Neural cell (in vitro differentiated cells): ENCODE results near the gene FDPS. TPM values are rescaled to one million over a fixed set of nuclear protein-coding genes. Genes with fewer than 3 reads are reported as not detected.

Source experiments
- H2AFZ ChIP-seq: fragments of 200-600, 300-800 bp; sonication (generic), shearing (Covaris generic); 2 replicates; pipeline ENCODE4 v1.6.0; 2014; ENCODE audit warnings: low read depth, mild to moderate bottlenecking, antibody characterized with exemption, low read length, moderate library complexity
- H3F3A ChIP-seq: fragments of 200-600 bp; shearing (Covaris generic); 2 replicates; pipeline ENCODE4 v1.6.1; 2016; ENCODE audit warnings: mild to moderate bottlenecking, moderate library complexity, mixed read lengths, antibody characterized with exemption, low read length; ENCODE audit not compliant: insufficient read depth, poor library complexity, severe bottlenecking
- H3K27ac ChIP-seq: fragments of 200-600, 300-800 bp; sonication (generic), shearing (Covaris generic); 2 replicates; pipeline ENCODE4 v1.5.1; 2014; ENCODE audit warnings: mild to moderate bottlenecking, low read length, moderate library complexity
- H3K27me3 ChIP-seq: fragments of 300-800, 200-600 bp; sonication (generic), shearing (Covaris generic); 2 replicates; pipeline ENCODE4 v1.6.0; 2014; ENCODE audit warnings: mild to moderate bottlenecking, low read depth, low read length, moderate library complexity; ENCODE audit not compliant: insufficient read depth
- H3K36me3 ChIP-seq: fragments of 300-800, 200-600 bp; sonication (generic), shearing (Covaris generic); 2 replicates; pipeline ENCODE4 v1.5.1; 2014; ENCODE audit warnings: mild to moderate bottlenecking, antibody characterized with exemption, low read length, moderate library complexity; ENCODE audit not compliant: insufficient read depth
- H3K4me2 ChIP-seq: fragments of 300-800, 200-600 bp; sonication (generic), shearing (Covaris generic); 2 replicates; pipeline ENCODE4 v1.6.0; 2014; ENCODE audit warnings: mild to moderate bottlenecking, low read length
- H3K4me3 ChIP-seq: fragments of 300-800, 200-600 bp; sonication (generic), shearing (Covaris generic); 2 replicates; pipeline ENCODE4 v1.5.1; 2014; ENCODE audit warnings: mild to moderate bottlenecking, low read length, moderate library complexity
- H3K79me2 ChIP-seq: fragments of 200-600 bp; shearing (Covaris generic); replicated peaks from 2 replicates; pipeline ENCODE4 v1.6.0; 2014; ENCODE audit warnings: mild to moderate bottlenecking, low read length, moderate library complexity; ENCODE audit not compliant: insufficient read depth
- H3K9ac ChIP-seq: fragments of 300-800, 200-600 bp; sonication (generic), shearing (Covaris generic); 2 replicates; pipeline ENCODE4 v1.6.1; 2016; ENCODE audit warnings: mild to moderate bottlenecking, low read length, mixed read lengths
- H3K9me2 ChIP-seq: fragments of 200-600 bp; shearing (Covaris generic); 2 replicates; pipeline ENCODE4 v1.6.1; 2016; ENCODE audit warnings: mild to moderate bottlenecking, low read length, mixed read lengths; ENCODE audit not compliant: insufficient read depth
- H3K9me3 ChIP-seq: fragments of 200-600, 300-800 bp; sonication (generic), shearing (Covaris generic); 2 replicates; pipeline ENCODE4 v1.6.1; 2016; ENCODE audit warnings: mild to moderate bottlenecking, mixed run types, low read length, moderate library complexity, mixed read lengths
- H4K20me1 ChIP-seq: fragments of 200-600 bp; shearing (Covaris generic); 2 replicates; pipeline ENCODE4 v1.6.1; 2016; ENCODE audit warnings: mild to moderate bottlenecking, mixed run types; ENCODE audit not compliant: insufficient read depth
- CTCF ChIP-seq: fragments of 450-650 bp; IDR thresholded peaks from 2 replicates; pipeline ENCODE4 v1.5.1; 2014; ENCODE audit warnings: antibody characterized with exemption, mild to moderate bottlenecking, moderate library complexity; ENCODE audit not compliant: poor library complexity, severe bottlenecking
- EP300 ChIP-seq: fragments of 450-650 bp; conservative IDR thresholded peaks from 2 replicates; pipeline ENCODE4 v1.6.1; 2014; ENCODE audit warnings: antibody characterized with exemption, mild to moderate bottlenecking, moderate library complexity; ENCODE audit not compliant: poor library complexity, severe bottlenecking
- EZH2 ChIP-seq: fragments of 200-600, 300-800 bp; shearing (Covaris generic), sonication (generic); IDR thresholded peaks from 2 replicates; pipeline ENCODE4 v1.6.1; 2014; ENCODE audit warnings: antibody characterized with exemption, low read length, borderline replicate concordance, mild to moderate bottlenecking; ENCODE audit not compliant: insufficient read depth, poor library complexity, severe bottlenecking
- MXI1 ChIP-seq: fragments of 450-650 bp; conservative IDR thresholded peaks from 2 replicates; pipeline ENCODE4 v1.6.1; 2014; ENCODE audit warnings: antibody characterized with exemption, mild to moderate bottlenecking; ENCODE audit not compliant: poor library complexity, severe bottlenecking
- POLR2AphosphoS5 ChIP-seq: IDR thresholded peaks from 2 replicates; pipeline ENCODE4 v1.6.1; 2012
- RAD21 ChIP-seq: fragments of 450-650 bp; conservative IDR thresholded peaks from 2 replicates; pipeline ENCODE4 v1.6.1; 2014; ENCODE audit warnings: antibody characterized with exemption, mild to moderate bottlenecking, moderate library complexity
- REST ChIP-seq: IDR thresholded peaks from 2 replicates; pipeline ENCODE4 v1.6.1; 2012; ENCODE audit warnings: borderline replicate concordance
- SMC3 ChIP-seq: fragments of 450-650 bp; conservative IDR thresholded peaks from 2 replicates; pipeline ENCODE4 v1.6.1; 2014; ENCODE audit warnings: antibody characterized with exemption, mild to moderate bottlenecking, moderate library complexity; ENCODE audit not compliant: poor library complexity
- TAF1 ChIP-seq: IDR thresholded peaks from 2 replicates; pipeline ENCODE4 v1.6.1; 2012; ENCODE audit warnings: low read depth
- polyA plus RNA-seq: library from polyadenylated mRNA; depleted of rRNA; stranded (reverse); fragments of >200 nt; gene quantifications from 2 replicates; pipeline ENCODE4 v1.2.3, GENCODE V29; 2014

FDPS gene
- polyA plus RNA-seq, 1 donor from 2014 or later: 235 TPM

DNA sequence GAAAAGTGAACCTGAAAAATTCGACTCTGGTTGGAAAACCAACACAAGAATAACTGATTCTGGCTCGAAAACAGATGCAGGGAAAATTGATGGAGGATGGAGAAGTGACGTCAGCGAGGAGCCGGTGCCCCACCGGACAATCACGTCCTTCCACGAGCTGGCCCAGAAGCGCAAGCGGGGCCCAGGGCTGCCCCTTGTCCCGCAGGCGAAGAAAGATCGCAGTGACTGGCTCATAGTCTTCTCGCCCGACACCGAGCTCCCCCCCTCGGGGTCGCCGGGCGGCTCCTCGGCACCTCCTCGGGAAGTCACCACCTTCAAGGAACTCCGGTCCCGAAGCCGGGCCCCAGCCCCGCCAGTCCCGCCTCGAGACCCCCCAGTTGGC is 13.9 kb downstream of the FDPS start:
- Histone ChIP-seq H3K4me3 (peak overlapping the region; percentile 90), H3K27ac (peak overlapping the region; percentile 79), H3K4me2 (peak overlapping the region; percentile 97), H4K20me1 (peaks cover 7% of the 10 kb centered on the region), H3K79me2 (peaks cover 28% of the 10 kb centered on the region), H3F3A (no peaks in the 10 kb centered on the region), H3K9ac (peak overlapping the region; percentile 91), H2AFZ (no peak overlapping the region), H3K36me3 (no peaks in the 10 kb centered on the region), H3K9me2 (no peaks in the 10 kb centered on the region), H3K27me3 (no peaks in the 10 kb centered on the region), H3K9me3 (no peaks in the 10 kb centered on the region)
- TF ChIP-seq RAD21 (no peak), TAF1 (no peak), MXI1 (no peak), EZH2 (no peak), REST (no peak), SMC3 (no peak), POLR2AphosphoS5 (no peak), EP300 (no peak)

- peaks cover 7% of the 10 kb centered on the region for H4K20me1 ChIP-seq
- H3K4me3 ChIP-seq: peak overlapping the region; percentile 90
- H3K36me3 ChIP-seq: peaks cover 3% of the 10 kb centered on the region
- H3K27me3 ChIP-seq: no peaks in the 10 kb centered on the region
- peak overlapping the region; percentile 91 for H3K9ac ChIP-seq
- peak overlapping the region; percentile 25 for H2AFZ ChIP-seq
- no peaks in the 10 kb centered on the region for H3F3A ChIP-seq
- H3K79me2 ChIP-seq: peaks cover 28% of the 10 kb centered on the region
- H3K4me2 ChIP-seq: peak overlapping the region; percentile 99
- TF ChIP-seq REST (peak; percentile 20), EP300 (peak; percentile 15), SMC3 (peak; percentile 85), CTCF (peak; percentile 97), TAF1 (peak; percentile 31), EZH2 (no peak), MXI1 (peak; percentile 56), RAD21 (peak; percentile 86), POLR2AphosphoS5 (peak; percentile 80)
- no peaks in the 10 kb centered on the region for H3K9me2 ChIP-seq
- peak overlapping the region; percentile 79 for H3K27ac ChIP-seq
- H3K9me3 ChIP-seq: no peaks in the 10 kb centered on the region
Observed at GRCh38 chr1:155322953-155323728, 14.5 kb downstream of the FDPS start.
